A549 (cell line): ENCODE data around the gene MAML2. TPM values are rescaled to one million over a fixed set of nuclear protein-coding genes. Genes with fewer than 3 reads are reported as not detected.
A peak's percentile ranks its signal among the peaks of the same experiment; 100 is the strongest.

Experiments
- ATAC-seq, 2 experiments: fragments of 200-7000 bp in 1 of 2; fragments of >200 bp in 1 of 2; cut with Nextera tagmentation in 1 of 2; cut with Tn5 transposase in 1 of 2; 3 replicates each; pipeline versions ENCODE4 v1.8.0 to v1.9.1; 2018 to 2020; ENCODE audit warnings: mild to moderate bottlenecking in 1 of 2, moderate library complexity in 1 of 2
- CTCF ChIA-PET: fragments of 300-600 bp; sonication (Branson Sonifier 250); formaldehyde crosslinking; extraction: SDS; loops from one replicate; lab custom pipeline; 2021; ENCODE audit warnings: antibody characterized with exemption, inconsistent platforms; lab: Yijun Ruan, JAX
- POLR2A ChIA-PET: fragments of 350-600 bp; formaldehyde crosslinking; extraction: SDS; loops from one replicate; lab custom pipeline; 2021; ENCODE audit warnings: antibody characterized with exemption, inconsistent platforms; lab: Yijun Ruan, JAX
- DNase-seq, 2 experiments: peaks; one replicate each; pipeline versions ENCODE4 v3.0.0 to v3.0.0-alpha.2; 2011 to 2016; ENCODE audit warnings: low read depth in 1 of 2, low spot score in 1 of 2
- FAIRE-seq: peaks from 2 replicates; lab custom pipeline; 2011; peaks lifted over from hg19 to GRCh38; lab: Jason Lieb, UNC
- H3K27ac ChIP-seq, 2 experiments: fragments of >200 bp; sonication (Bioruptor Twin); formaldehyde crosslinking; 3 replicates each; pipeline ENCODE4 v1.5.1; 2016 to 2017
- H3K4me1 ChIP-seq: fragments of >200 bp; sonication (Bioruptor Twin); formaldehyde crosslinking; 3 replicates; pipeline ENCODE4 v1.6.1; 2016
- H3K4me2 ChIP-seq: fragments of >200 bp; sonication (Bioruptor Twin); formaldehyde crosslinking; 3 replicates; pipeline ENCODE4 v1.6.1; 2016
- H3K4me3 ChIP-seq: fragments of >200 bp; sonication (Bioruptor Twin); formaldehyde crosslinking; 3 replicates; pipeline ENCODE4 v1.5.1; 2016
- H3K9me3 ChIP-seq: fragments of >200 bp; sonication (Bioruptor Twin); formaldehyde crosslinking; 3 replicates; pipeline ENCODE4 v1.6.1; 2016
- BHLHE40 ChIP-seq: IDR thresholded peaks from 2 replicates; pipeline ENCODE4 v1.6.1; 2012; ENCODE audit warnings: low read depth, low read length, inconsistent platforms
- CBX2 ChIP-seq: fragments of 200-600 bp; sonication (generic); IDR thresholded peaks from 2 replicates; pipeline ENCODE4 v1.6.1; 2016; ENCODE audit warnings: low read depth, mild to moderate bottlenecking, borderline replicate concordance
- CBX8 ChIP-seq: fragments of 200-600 bp; sonication (generic); IDR thresholded peaks from 2 replicates; pipeline ENCODE4 v1.6.1; 2016
- CEBPB ChIP-seq, 2 experiments: fragments of >200 bp in 1 of 2; sonication (Bioruptor Twin) in 1 of 2; formaldehyde crosslinking in 1 of 2; IDR thresholded peaks; 2 replicates each; pipeline ENCODE4 v1.6.1; 2012 to 2016
- ESRRA ChIP-seq: fragments of 150-350 bp; IDR thresholded peaks from 2 replicates; pipeline ENCODE4 v1.6.1; 2014; ENCODE audit warnings: mild to moderate bottlenecking, low read length, borderline replicate concordance
- FOSB ChIP-seq: fragments of 250-450 bp; sonication (Bioruptor Pico); IDR thresholded peaks from 2 replicates; pipeline ENCODE4 v1.5.0; 2020; ENCODE audit warnings: mild to moderate bottlenecking, moderate library complexity
- HOXB13 ChIP-seq: fragments of 250-450 bp; sonication (Bioruptor Pico); IDR thresholded peaks from 2 replicates; pipeline ENCODE4 v1.5.0; 2020; ENCODE audit warnings: low read depth, mild to moderate bottlenecking, moderate library complexity
- JUNB ChIP-seq: fragments of >200 bp; sonication (Bioruptor Twin); formaldehyde crosslinking; IDR thresholded peaks from 2 replicates; pipeline ENCODE4 v1.6.1; 2016
- KDM1A ChIP-seq: fragments of 200-600 bp; sonication (generic); IDR thresholded peaks from 2 replicates; pipeline ENCODE4 v1.6.1; 2016; ENCODE audit warnings: low read depth, mild to moderate bottlenecking
- MAFK ChIP-seq: fragments of 450-650 bp; IDR thresholded peaks from 2 replicates; pipeline ENCODE4 v1.6.1; 2014; ENCODE audit not compliant: partially characterized antibody
- MAZ ChIP-seq: fragments of 150-350 bp; IDR thresholded peaks from 2 replicates; pipeline ENCODE4 v1.6.1; 2014; ENCODE audit warnings: antibody characterized with exemption, low read depth, low read length, borderline replicate concordance
- MYC ChIP-seq: IDR thresholded peaks from 2 replicates; pipeline ENCODE4 v1.6.1; 2012; ENCODE audit warnings: mild to moderate bottlenecking, inconsistent platforms, low read length, improper control_type of control experiment, borderline replicate concordance
- NFE2L2 ChIP-seq: fragments of 150-350 bp; conservative IDR thresholded peaks from 2 replicates; pipeline ENCODE4 v1.6.1; 2014; ENCODE audit warnings: low read length
- NPAS2 ChIP-seq: fragments of 250-450 bp; sonication (Bioruptor Pico); IDR thresholded peaks from 2 replicates; pipeline ENCODE4 v1.8.0; 2022; ENCODE audit warnings: mild to moderate bottlenecking, moderate library complexity, borderline replicate concordance
- POLR2AphosphoS2 ChIP-seq: conservative IDR thresholded peaks from 2 replicates; pipeline ENCODE4 v1.6.1; 2012; ENCODE audit warnings: low read length, improper control_type of control experiment, inconsistent platforms
- RAD21 ChIP-seq, 2 experiments: fragments of >200 bp in 1 of 2; sonication (Bioruptor Twin) in 1 of 2; formaldehyde crosslinking in 1 of 2; IDR thresholded peaks in 1 of 2; conservative IDR thresholded peaks in 1 of 2; 2 replicates in 1 of 2; 3 replicates in 1 of 2; pipeline ENCODE4 v1.6.1; 2012 to 2018; ENCODE audit warnings: inconsistent platforms in 1 of 2
- RCOR1 ChIP-seq: fragments of 150-350 bp; IDR thresholded peaks from 2 replicates; pipeline ENCODE4 v1.6.1; 2014; ENCODE audit warnings: antibody characterized with exemption, low read length, low read depth
- RFX5 ChIP-seq: fragments of 450-650 bp; IDR thresholded peaks from 2 replicates; pipeline ENCODE4 v1.7.1; 2014; ENCODE audit warnings: antibody characterized with exemption, mild to moderate bottlenecking, moderate library complexity
- RNF2 ChIP-seq: fragments of 200-600 bp; sonication (generic); IDR thresholded peaks from 2 replicates; pipeline ENCODE4 v1.6.1; 2016; ENCODE audit warnings: low read depth, mild to moderate bottlenecking, antibody characterized with exemption, moderate library complexity, borderline replicate concordance
- SMC3 ChIP-seq: fragments of >200 bp; sonication (Bioruptor Twin); formaldehyde crosslinking; IDR thresholded peaks from 3 replicates; pipeline ENCODE4 v1.6.1; 2018; ENCODE audit warnings: inconsistent platforms
- ZFP36 ChIP-seq: fragments of 450-650 bp; IDR thresholded peaks from 2 replicates; pipeline ENCODE4 v1.6.1; 2014; ENCODE audit warnings: borderline replicate concordance; ENCODE audit not compliant: partially characterized antibody
- ZNF302 ChIP-seq: fragments of 250-450 bp; sonication (Bioruptor Pico); IDR thresholded peaks from 2 replicates; pipeline ENCODE4 v1.9.0; 2021; ENCODE audit warnings: inconsistent platforms, mild to moderate bottlenecking, moderate library complexity
- WGBS: methylation state at CpG from one replicate; pipeline ENCODE4 v1.1.6; 2017; ENCODE audit errors: missing lambda C conversion rate; 5-methylcytosine and 5-hydroxymethylcytosine counted together
- polyA plus RNA-seq, 4 experiments: library from polyadenylated mRNA; depleted of rRNA in 3 of 4; stranded (reverse); fragments of >200 nt; fragmentation: RNase III in 1 of 4; extraction: RNeasy Plus Mini Kit Qiagen cat#74134 plus additional on column Dnase treatment in 1 of 4; gene quantifications; 2 replicates in 3 of 4; 3 replicates in 1 of 4; pipeline ENCODE4 v1.2.3, GENCODE V29; 2011 to 2017
- TF ChIP-seq, protein P1 (sequence below): fragments of >200 bp; sonication (Bioruptor Twin); formaldehyde crosslinking; IDR thresholded peaks from 3 replicates; pipeline ENCODE4 v1.5.1; 2016
- TF ChIP-seq, protein P2 (sequence below): fragments of 250-450 bp; sonication (Bioruptor Pico); IDR thresholded peaks from 2 replicates; pipeline ENCODE4 v1.5.0; 2020; ENCODE audit warnings: low read depth, mild to moderate bottlenecking, moderate library complexity
- TF ChIP-seq, protein P3 (sequence below): IDR thresholded peaks from 2 replicates; pipeline ENCODE4 v1.6.1; 2012
- TF ChIP-seq, protein P4 (sequence below): fragments of 150-350 bp; IDR thresholded peaks from 2 replicates; pipeline ENCODE4 v1.6.1; 2014; ENCODE audit warnings: low read depth, mild to moderate bottlenecking, low read length
- TF ChIP-seq, protein P5 (sequence below): fragments of 250-450 bp; sonication (Bioruptor Pico); IDR thresholded peaks from 2 replicates; pipeline ENCODE4 v1.5.0; 2021; ENCODE audit warnings: mild to moderate bottlenecking, moderate library complexity, borderline replicate concordance

The MAML2 gene
- polyA plus RNA-seq, 2 of the 4 experiments (the other 2 are of a cell fraction): 1.5 to 2.5 TPM

DNA sequence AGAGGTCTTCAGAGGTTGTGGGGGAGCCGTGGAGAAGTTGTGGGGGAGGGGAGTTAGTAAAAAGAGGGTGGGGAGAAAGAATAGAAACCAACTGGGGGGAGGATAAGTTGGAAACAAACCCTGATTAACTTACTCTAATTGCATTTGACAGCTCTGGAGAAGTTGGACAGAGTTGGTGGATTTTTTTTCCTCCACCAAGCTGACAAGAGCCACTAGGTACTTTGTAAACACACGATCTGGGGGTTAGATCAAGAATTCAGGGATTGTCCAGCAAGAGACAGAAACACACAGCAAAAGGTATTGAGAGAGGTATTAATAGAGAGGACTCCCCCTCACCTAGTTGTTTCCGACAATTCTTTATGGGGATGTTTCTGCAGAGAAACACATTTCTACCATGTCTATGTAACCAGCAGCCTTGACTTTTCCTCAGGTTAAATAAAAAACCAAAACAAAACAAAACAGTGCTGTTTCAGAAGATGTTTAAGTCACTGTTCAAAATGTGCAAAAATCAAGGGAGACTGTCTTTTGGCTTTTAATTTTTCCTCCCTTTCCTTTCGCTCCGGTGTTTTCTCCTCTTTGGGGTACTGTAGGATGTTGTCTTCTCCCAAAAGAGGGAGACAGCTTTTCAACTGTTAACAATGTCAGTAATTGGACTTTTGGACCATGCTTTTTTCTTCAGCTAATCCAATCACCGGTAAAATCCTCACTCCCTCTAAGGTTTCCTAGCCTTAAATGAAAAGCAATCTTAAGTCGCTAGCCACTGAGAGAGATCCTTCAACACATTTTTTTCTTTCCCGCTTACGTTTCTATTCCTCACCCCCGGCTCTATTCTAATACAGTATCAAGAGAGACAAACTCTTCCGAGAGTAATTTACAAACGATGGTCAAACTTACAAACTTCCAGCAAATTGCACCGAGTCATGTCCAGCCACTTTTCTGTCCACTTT, 708 bp downstream of the MAML2 start (continued):
- no peak for TF ChIP-seq CBX8
- no peak for TF ChIP-seq ZFP36
- no peak for TF ChIP-seq CEBPB (IDR thresholded peaks at IDR 0.05)

DNA sequence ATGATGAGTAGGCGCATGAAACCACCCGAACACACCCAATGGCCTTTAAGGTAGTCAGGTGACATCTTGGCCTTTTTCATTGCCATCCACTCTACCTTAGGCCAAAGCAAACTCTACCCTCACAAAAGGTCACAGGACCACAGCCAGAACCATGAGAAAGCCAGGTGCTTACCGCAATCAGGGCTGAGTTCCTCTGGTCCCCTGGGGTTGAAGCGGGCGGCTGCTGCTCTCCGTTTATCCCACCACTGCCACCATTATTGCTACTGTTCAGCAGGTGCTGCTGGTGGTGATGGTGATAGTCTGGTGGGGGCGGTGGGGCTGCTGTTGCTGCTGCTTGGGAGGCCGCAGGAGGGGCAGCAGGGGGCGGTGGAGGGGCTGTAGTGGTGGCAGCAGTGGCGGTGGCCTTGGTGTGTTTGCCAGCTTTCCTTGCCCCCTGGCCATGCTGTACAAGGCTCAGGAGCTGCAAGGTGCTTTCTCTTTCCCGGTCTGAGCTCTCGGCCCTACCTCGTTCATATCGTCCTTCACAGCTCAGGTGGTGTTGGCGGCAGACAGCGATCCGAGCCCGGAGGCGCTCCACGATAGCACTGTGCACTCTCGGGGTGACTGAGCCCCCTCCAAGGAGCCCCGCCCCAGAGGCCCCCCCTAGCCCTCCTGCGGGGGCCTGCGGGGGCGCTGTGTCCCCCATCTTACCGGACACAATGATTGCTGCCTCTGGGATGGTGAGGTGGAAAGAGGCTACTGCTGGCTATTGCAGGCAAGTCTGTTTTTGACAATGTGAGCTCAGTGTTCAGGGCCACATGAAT, 1.6 kb downstream of the MAML2 start:
- peak overlapping the region; percentile 74 for H3K4me3 ChIP-seq
- ChIA-PET POLR2A (interaction anchor here (0.6 to 0.8 kb wide), 2 partner anchors 34 to 98 kb away, joined by 3 to 4 read pairs; no protein-coding TSS in a partner anchor), CTCF (interaction anchor here (1.3 to 6.9 kb wide), 10 partner anchors 19 to 328 kb away, joined by 3 to 51 read pairs (median 6); no protein-coding TSS in a partner anchor)
- peak overlapping the region; percentile 83 to 85; a peak in 4 of 6 replicates for H3K27ac ChIP-seq
- peak in 1 of 2 experiments; percentile 9 for DNase-seq
- no peak for FAIRE-seq
- no peak for TF ChIP-seq MAZ
- no peak for TF ChIP-seq ESRRA
- TF ChIP-seq, protein P1, sequence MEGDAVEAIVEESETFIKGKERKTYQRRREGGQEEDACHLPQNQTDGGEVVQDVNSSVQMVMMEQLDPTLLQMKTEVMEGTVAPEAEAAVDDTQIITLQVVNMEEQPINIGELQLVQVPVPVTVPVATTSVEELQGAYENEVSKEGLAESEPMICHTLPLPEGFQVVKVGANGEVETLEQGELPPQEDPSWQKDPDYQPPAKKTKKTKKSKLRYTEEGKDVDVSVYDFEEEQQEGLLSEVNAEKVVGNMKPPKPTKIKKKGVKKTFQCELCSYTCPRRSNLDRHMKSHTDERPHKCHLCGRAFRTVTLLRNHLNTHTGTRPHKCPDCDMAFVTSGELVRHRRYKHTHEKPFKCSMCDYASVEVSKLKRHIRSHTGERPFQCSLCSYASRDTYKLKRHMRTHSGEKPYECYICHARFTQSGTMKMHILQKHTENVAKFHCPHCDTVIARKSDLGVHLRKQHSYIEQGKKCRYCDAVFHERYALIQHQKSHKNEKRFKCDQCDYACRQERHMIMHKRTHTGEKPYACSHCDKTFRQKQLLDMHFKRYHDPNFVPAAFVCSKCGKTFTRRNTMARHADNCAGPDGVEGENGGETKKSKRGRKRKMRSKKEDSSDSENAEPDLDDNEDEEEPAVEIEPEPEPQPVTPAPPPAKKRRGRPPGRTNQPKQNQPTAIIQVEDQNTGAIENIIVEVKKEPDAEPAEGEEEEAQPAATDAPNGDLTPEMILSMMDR: no peak
- no peak for TF ChIP-seq FOSB (CRISPR knock-in tag)
- no peak for TF ChIP-seq RFX5
- no peak for TF ChIP-seq KDM1A
- TF ChIP-seq HOXB13 (CRISPR knock-in tag): no peak
- TF ChIP-seq BHLHE40: no peak
- TF ChIP-seq RNF2: no peak
- no peak for TF ChIP-seq CBX8
- no peak for TF ChIP-seq RAD21 (conservative IDR thresholded peaks at IDR 0.05 in 1 of 2, IDR thresholded peaks at IDR 0.05 in 1 of 2)
- no peak for TF ChIP-seq NPAS2 (CRISPR knock-in tag)
- TF ChIP-seq ZFP36: no peak
- TF ChIP-seq ZNF302: no peak
- TF ChIP-seq MYC: no peak
- TF ChIP-seq, protein P2, sequence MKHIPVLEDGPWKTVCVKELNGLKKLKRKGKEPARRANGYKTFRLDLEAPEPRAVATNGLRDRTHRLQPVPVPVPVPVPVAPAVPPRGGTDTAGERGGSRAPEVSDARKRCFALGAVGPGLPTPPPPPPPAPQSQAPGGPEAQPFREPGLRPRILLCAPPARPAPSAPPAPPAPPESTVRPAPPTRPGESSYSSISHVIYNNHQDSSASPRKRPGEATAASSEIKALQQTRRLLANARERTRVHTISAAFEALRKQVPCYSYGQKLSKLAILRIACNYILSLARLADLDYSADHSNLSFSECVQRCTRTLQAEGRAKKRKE (CRISPR knock-in tag): no peak
- peak overlapping the region; percentile 93 for H3K4me2 ChIP-seq
- 68% methylated on average over 10 of the region's 26 CpGs for WGBS
- H3K4me1 ChIP-seq: peaks cover 33% of the 10 kb centered on the region
- peak; percentile 21 to 40; a peak in 3 of 6 replicates for ATAC-seq
- no peaks in the 10 kb centered on the region for H3K9me3 ChIP-seq

DNA sequence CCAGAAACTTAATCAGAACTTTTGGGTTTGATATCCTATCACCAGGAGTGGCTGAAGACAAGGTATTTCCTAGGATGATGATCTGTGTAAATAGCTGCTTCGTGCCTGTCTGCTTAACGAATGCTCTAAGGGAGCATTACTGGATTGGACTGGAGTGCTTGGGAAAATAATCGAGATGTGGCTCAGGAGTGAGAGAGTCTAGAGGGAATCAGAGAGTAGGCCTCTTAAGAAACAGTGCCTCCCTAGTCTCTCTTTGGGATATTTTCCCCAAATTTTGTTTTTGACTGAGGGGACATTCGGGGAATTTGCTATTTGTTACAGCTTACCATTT, 2.5 kb downstream of the MAML2 start:
- no peak for DNase-seq
- WGBS: 98% methylated on average over 4 of the region's 4 CpGs
- no peak for FAIRE-seq
- ChIA-PET POLR2A (no interaction called here), CTCF (interaction anchor here (1.1 to 6.9 kb wide), 6 partner anchors 53 to 286 kb away, joined by 3 to 51 read pairs (median 3); no protein-coding TSS in a partner anchor)
- Histone ChIP-seq H3K9me3 (no peaks in the 10 kb centered on the region), H3K27ac (peak overlapping the region in 1 of 2 experiments; percentile 29; a peak in 1 of 6 replicates), H3K4me2 (no peak overlapping the region; the same call in 2 of the 3 replicates), H3K4me3 (no peak overlapping the region), H3K4me1 (peaks cover 33% of the 10 kb centered on the region)
- no peak for ATAC-seq
- TF ChIP-seq SMC3 (no peak), CBX2 (no peak), NFE2L2 (no peak), MAFK (no peak), BHLHE40 (no peak), RFX5 (no peak), JUNB (no peak), MYC (no peak), RCOR1 (no peak), POLR2AphosphoS2 (no peak)
- TF ChIP-seq, protein P3, sequence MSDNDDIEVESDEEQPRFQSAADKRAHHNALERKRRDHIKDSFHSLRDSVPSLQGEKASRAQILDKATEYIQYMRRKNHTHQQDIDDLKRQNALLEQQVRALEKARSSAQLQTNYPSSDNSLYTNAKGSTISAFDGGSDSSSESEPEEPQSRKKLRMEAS: no peak
- TF ChIP-seq, protein P4, sequence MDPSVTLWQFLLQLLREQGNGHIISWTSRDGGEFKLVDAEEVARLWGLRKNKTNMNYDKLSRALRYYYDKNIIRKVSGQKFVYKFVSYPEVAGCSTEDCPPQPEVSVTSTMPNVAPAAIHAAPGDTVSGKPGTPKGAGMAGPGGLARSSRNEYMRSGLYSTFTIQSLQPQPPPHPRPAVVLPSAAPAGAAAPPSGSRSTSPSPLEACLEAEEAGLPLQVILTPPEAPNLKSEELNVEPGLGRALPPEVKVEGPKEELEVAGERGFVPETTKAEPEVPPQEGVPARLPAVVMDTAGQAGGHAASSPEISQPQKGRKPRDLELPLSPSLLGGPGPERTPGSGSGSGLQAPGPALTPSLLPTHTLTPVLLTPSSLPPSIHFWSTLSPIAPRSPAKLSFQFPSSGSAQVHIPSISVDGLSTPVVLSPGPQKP: no peak
- TF ChIP-seq, protein P5, sequence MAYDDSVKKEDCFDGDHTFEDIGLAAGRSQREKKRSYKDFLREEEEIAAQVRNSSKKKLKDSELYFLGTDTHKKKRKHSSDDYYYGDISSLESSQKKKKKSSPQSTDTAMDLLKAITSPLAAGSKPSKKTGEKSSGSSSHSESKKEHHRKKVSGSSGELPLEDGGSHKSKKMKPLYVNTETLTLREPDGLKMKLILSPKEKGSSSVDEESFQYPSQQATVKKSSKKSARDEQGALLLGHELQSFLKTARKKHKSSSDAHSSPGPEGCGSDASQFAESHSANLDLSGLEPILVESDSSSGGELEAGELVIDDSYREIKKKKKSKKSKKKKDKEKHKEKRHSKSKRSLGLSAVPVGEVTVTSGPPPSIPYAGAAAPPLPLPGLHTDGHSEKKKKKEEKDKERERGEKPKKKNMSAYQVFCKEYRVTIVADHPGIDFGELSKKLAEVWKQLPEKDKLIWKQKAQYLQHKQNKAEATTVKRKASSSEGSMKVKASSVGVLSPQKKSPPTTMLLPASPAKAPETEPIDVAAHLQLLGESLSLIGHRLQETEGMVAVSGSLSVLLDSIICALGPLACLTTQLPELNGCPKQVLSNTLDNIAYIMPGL (CRISPR knock-in tag): no peak
